H4 (cell line): ENCODE results near the gene KRT33B. TPM values are rescaled to one million over a fixed set of nuclear protein-coding genes. Genes with fewer than 3 reads are reported as not detected.
"Not testable (repeated sequence)": the region's sequence is repeated elsewhere in the genome, so short reads cannot be mapped to it uniquely, and the experiment has no call there.

ENCODE experiments used
- DNase-seq: peaks from one replicate; pipeline ENCODE4 v3.0.0-alpha.2; 2015; ENCODE audit warnings: low spot score
- total RNA-seq: library from RNA; depleted of rRNA; stranded (reverse); fragments of >200 nt; shearing (Covaris generic); gene quantifications from 2 replicates; pipeline ENCODE4 v1.2.3, GENCODE V29; 2014; rRNA removed

KRT33B gene
- not detected in 2 replicates for total RNA-seq

DNA sequence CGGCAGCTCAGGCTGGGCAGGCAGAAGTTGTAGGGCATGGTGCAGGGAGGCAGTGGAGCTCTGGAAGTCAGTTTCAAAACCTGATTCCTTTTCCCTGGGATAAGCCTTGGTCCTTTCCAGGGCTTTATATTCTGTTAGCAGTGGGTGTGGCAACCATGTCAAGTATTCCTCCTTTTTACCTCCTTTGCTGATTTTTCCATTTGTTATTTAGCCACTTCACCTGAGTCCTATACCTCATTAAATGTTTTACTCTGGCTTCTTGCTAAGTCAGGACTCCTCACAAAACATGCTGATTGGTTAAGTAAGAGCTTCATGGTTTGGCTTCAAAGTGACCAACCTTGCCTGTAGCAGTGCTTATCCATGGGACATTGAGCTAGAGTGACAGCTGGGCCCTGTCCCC, at the start of gene KRT33B:
KRT33B (minus strand) TSS at position 101 of the 400 bp plus-strand sequence; CDS start at position 38, 63 bp downstream.
- DNase-seq = no peak

DNA sequence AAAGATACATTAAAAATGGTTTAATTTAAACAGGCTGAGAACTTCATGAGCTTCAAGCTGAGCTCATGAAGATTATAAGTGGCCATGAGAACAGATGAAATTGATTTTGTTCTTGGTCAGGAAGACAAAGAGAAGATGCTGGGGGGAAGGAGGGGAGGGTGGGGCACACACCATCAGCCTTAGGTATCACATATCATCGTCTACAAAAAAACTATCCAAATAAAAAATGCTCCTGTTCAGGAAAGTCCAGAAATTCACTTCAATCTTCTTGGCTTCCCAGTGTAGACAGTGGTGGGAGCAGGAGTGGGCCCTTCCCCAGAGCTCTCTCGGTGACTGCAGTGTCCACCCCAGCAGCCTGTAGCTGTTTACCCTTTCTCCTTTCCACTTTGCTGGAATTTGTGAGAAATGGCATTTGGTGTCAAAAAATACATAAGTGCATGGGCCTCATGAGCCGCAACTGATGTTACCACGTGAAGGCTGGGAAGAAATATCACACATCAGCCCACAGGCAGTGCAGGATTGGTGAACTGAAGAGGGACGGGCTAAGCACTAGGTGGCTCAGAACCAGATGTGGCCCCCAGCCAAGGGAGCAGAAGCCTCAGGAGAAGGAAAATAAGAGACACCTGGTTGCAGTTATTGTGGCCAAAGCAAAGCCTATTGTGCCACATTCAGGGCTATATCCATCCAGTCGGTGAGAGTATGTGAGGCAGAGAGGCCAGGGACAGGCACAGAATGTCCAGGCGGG, 48.7 kb upstream of the KRT33B start:
- DNase-seq = no peak

DNA sequence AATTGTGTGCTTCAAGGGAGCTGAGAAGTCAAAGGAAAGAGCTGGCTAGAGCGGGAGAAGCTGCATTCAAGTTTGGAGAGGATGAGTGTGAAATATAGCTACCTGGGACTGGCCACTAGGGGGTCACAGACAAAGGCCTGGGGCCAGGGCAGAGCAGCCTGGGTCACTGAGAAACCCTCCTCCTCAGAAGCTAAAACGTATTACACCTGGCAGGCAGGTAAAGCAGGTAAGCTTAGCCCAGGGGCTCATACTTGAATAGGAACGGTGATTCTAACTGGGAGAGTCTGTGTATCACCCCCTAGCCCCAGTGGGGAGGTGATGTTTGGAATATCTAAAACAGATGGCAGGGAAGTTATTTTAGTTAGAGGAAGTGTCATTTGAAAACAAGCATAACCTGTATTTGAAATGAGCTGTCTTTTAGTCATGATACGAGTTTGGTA, 48.0 kb upstream of the KRT33B start:
- no peak for DNase-seq

DNA sequence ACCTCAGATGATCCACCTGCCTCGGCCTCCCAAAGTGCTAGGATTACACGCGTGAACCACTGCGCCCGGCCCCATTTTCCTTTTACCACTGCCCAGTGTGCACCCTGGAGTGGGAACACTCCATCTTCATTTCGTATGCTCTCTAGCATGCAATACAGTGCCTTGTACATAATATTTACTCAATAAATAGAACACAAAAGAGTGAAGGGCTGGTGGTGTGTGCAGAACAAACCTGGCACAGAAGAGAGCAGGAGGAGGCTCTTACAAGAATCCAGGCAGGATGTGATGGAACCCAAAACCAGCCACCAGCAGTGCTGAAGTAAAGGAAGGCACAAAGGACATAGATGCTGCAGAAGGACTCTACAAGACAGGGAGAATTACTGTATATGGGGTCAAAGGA, 47.5 kb upstream of the KRT33B start:
- no peak for DNase-seq

DNA sequence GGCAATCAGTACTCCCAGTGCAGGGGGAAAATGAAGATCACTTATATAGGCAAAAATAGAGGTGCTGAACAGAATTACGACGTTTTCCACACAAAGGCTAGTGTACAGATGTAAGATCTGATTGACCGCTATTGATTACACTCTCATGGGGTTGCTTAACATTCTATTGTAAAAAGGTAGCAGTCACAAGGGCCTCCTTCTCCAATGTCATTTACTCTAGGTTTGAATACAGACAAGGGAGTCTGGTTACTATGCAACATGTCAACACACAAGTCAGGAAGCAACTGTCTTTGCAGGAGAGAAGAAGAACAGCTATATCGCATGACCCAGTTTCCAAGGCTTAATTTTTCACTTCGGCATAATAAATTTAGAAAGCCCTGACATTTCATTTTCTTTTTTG, 46.9 kb upstream of the KRT33B start:
- no peak for DNase-seq

DNA sequence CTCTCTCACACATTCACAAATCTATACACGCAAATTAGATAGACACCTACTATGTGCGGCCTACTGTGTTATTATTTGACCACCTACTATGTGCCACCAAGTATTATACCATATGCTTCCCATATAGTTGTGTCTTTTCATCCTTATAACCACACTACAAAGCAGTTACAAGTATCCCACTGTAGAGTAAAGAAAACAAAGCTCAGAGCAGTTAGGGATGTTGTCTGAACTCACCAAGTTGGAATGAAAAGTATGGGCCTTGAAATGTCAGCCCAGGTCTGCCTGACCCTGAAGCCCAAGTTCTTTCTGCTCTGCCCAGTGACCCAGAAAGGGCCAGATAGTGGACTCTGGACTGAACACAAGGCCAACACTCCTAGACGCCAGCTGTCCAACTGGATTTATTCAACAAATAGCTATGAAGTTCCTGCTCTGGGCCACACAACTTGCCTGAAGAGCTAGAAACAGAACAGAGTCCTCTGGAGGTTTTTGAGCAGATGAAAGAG, 46.3 kb upstream of the KRT33B start:
- DNase-seq = no peak

DNA sequence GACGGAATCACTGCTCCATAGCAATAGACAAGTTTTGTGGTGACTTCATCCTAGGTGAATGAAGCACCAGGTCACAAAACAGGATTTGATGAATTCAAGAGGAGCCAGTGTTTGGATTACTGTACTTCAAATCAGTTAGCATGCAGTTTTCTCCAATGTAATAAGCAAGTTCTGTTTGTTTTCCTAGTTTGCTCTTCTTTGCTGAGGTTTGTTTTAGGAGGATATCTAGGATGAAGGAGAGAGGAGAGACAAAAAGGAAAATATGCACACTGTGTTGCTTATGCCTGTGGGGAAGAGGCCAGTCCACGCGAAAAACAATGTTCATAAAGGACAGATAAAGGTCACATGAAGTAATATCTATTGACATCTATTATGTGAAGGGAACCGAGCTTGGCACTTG, 45.8 kb upstream of the KRT33B start:
- DNase-seq = no peak

DNA sequence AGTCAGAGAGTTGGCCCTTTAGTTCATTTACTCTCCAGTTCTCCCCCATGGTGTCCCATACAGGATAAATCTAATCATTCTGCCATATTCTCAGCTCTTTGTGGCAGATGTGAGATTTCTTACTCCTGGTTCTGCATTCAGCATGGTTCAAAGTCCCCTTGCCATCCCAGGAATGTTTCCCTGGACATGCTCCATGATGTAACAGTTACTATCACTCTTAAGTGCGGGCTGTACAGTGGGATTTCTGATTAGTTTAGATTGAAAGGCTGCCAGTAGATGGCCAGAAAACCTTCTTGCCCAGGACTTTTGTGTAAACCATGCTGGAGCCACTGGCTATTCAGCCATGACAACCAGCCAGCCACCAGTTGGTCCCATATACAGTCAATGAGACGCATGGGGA, 44.4 kb upstream of the KRT33B start:
- DNase-seq = no peak

DNA sequence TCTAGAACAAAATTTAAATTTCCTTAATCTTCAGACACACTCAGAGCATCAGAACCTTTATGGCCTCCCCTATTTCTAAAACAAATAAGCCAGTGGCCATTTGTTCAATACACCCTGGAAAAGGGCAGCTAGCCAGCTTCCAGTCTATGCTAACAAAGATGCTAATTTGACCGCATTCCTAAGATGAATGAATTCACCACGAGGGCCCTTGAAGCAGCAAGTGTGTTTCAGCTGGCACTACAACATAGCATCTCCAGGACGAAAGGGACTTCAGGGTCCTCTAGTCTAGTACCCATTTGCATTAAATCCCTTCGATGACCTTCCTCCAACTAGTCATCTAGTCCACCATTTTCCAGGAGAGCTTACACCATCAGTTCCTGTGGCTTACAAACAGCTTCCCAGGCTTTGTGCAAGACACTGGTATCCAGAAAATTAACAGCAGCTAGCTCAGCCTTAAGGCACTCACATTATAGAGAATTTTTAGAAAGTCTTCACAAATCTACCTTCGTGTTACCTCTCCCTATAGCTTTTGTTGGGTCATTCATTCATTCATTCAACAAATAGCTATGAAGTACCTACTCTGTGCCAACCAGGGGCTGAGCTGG, 43.8 kb upstream of the KRT33B start:
- DNase-seq = no peak

DNA sequence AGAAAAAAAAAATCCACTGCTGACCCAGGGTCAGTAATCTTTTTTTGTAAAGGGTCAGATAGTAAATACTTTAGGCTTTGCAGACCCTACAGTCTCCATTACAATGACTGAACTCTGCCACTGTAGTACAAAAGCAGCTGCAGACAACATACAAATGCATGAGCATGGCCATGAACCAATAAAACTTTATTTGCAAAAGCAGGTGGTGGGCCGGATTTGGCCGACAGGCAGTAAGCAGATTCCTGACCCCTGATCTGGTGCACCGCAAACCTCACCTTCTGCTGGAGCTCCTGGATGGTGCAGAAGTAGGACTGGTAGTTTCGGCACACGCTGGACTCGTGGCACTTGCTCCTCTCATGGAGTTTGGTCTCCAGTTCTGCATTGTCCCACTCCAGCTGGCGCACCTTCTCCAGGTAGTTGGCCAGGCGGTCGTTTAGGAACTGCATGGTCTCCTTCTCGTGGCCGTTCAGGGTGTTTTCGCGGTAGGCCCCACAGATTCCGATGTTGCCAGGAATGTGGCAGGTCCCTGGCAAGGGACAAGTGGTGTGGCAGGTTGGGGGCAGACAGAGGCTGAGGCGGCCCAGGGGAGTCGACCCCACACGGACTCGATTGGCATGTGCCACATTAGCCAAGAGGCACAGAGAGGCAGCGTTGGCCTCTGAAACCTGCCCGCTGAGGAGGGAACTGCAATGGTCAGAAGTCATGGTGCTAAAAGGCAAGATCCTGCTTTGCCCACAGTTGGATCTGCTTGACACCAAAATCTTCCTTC, 41.6 kb upstream of the KRT33B start:
- no peak for DNase-seq

DNA sequence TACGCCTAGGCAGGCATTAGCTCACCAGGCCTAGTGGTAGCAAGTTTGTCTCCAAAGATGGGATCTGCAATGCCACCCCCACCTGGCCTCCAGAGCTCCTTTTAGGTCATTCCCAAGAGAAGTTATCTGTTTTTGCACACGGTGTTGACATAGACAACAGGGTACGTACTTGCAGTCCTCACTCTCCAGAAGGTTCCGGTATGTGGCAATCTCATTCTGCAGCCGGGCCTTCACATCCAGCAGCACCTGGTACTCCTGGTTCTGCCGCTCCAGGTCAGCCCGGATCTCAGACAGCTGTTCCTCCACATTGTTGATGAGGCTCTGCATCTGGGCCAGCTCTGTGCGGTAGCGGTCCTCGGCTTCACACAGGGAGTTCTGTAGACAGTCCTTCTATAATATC, 37.6 kb upstream of the KRT33B start:
- DNase-seq = no peak

DNA sequence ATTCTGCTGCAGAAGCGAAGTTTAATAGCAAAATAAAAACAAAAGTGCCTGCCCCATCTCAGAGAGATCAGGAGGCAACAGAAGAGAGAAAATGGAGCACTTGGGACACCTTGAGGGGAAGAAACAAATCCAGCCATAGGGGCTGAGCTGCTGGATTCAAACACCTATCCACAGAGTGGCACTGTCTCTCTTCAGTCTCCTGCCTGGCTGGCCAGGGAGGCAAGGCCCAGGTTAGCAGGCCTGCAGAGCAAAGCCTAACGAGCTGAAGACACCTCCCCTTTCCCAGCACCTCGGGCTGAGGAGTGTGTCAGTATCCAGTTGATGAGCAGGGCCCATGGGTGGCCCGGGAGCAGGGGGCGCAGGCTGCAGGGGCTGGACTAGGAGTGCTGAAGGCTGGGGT, 36.6 kb upstream of the KRT33B start:
- DNase-seq = no peak

DNA sequence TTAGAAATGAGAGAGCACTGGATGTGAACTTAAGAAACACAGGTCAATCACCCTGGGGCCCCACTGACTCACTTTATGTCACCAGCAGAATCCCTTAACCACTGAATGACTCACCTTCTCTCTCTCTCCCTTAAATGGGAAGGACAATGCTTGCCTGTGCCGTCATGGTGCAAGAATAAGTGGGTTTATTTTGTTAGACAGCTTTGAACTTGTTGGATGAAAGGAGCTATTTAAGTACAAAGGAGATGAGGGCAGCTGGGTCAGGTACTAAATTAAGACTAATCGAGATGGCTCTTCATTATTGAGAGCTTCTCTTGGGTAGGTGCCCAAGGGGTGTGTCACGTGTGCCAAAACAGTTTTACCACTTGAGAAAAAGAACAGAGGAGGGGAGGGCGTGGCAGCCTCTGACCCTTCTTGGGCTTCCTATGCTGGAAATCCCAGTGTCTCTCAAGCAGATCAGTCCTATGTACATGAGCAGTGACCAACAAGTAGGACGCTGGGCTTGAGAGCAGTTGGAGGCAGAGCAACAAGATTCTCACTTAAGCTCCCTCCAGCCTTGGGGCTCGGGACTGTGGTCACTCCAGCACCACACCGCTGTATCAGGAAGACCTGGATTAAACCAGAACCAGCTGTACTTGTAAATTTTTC, 34.5 kb upstream of the KRT33B start:
- DNase-seq = peak; percentile 97

DNA sequence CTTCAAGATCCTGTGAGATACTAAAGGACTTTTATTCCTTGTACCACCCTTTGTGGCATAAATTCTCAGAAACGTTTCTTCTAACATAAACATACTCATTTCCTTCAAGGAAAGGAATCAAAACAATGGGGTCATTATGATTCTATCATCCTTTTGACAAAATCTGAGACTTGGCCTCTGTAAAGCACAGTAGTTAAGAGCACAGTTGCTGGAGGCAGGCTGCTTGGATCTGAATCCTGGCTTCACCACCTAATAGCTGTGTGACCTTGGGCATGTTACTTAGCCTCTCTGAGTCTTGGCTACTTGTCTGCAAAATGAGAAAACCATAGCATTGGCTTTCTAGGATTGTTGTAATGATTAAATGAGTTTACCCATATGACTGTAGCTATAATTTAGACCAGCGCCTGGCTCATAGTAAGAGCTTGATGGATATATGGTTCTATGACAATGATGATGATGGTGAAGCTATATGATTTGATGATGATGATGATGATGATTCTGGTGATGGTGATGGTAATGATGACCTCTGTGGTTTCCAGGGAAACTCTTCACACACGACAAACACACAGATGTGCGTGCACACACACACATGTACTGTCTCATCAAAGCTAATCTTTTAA, 33.9 kb upstream of the KRT33B start:
- DNase-seq = peak; percentile 50

DNA sequence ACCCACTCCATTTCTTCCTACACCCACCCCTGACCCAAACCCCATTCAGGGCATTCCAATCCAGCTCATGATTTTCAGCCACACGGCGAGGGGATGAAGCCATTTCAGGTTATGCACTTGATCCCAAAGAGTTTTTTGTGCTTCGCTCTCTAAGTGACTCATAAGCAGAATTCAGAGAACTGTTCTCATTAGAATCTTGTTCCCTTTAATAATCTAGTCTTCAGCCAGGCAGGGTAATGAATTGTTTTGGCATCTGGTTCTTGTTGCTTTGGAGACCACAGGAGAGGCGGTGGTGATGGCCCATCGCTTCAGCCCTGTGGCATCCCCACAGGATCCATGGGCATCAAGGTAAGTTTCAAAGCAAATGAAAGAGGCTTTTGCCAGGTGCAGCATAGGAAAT, 32.5 kb upstream of the KRT33B start:
- DNase-seq = no peak

DNA sequence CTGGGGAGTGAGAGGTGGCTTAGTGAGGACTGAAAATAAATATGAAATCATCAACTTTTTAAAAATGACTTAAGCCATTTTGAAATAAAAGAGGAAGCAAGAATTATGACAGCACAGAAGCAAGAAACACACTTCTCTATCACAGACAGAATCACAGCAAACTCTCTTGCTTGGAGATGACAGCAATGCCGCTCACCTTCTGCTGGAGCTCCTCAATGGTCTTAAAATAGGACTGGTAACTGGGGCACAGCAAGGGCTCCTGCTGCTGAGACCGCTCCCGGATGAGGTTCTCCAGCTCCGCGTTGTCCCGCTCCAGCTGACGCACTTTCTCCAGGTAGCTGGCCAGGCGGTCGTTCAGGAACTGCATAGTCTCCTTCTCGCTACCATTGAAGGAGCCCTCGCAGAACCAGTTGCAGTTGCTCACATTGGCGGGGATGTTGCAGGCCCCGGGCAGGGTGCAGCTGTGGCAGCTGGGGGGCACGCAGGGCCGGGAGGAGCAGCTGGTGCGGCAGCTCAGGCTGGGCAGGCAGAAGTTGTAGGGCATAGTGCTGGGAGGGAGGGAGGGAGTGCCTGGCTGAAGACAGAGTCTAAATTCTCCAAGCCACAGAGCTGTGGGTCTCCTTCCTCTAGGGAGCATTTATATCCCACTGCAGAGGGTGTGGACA, 27.5 kb upstream of the KRT33B start, which contains the start of gene KRT31:
KRT31 (minus strand) TSS at position 613 of the 665 bp plus-strand sequence; CDS start at position 544, 69 bp downstream.
- DNase-seq = no peak

DNA sequence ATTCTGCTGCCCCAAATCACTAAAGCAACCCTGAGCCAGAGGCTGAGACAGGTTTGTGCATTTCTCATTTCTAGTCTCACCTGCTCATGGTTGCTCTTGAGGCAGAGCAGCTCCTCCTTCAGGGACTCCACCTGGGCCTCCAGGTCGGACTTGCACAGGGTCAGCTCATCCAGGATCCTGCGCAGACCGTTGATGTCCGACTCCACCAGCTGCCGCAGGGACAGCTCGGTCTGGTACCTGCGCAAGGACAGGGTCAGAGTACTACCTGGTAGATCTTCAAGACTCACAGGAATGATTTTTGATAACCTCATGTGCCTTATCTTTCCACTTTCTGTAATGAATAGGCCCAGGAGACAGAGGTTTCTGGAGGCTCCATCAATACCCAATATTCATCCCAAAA, 26.7 kb upstream of the KRT33B start:
- no peak for DNase-seq

DNA sequence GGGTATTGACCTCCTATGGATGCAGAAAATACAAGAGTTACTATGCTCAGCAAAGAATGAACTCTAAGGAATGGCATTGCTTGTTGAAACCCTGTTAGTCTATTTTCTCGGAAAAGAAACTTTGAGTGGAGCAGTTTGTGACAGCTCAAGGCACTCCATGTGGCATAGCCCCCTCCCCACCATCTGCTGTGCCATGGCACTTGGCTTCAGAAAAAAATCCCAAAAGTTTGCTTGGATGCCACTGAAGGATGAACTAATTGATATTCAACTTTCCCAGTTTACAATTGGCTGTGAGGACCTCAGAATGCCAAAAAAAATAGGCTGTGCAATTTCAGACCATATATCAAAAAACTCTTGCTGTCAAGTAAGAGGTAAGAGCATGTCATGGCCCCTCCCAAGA, 26.0 kb upstream of the KRT33B start:
- no peak for DNase-seq

DNA sequence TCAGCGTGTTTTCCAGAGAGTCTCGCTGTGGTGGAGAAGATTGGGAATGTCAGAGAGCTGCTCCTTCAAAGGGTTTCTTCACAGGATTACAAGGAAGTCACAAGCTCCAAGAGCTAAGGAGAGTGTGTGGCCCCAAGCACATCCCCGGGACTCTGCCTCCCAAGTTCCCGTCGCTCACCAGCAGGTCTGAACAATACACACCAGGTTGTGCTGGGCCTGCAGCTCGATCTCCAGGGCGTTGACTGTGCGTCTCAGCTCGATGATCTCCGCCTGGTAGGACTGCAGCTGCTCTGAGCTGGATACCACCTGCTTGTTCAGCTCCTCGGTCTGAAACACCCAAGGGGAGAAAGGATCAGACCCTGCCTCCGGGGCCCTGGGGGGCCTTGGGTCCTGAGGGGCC, 25.4 kb upstream of the KRT33B start:
- not testable (repeated sequence) for DNase-seq

DNA sequence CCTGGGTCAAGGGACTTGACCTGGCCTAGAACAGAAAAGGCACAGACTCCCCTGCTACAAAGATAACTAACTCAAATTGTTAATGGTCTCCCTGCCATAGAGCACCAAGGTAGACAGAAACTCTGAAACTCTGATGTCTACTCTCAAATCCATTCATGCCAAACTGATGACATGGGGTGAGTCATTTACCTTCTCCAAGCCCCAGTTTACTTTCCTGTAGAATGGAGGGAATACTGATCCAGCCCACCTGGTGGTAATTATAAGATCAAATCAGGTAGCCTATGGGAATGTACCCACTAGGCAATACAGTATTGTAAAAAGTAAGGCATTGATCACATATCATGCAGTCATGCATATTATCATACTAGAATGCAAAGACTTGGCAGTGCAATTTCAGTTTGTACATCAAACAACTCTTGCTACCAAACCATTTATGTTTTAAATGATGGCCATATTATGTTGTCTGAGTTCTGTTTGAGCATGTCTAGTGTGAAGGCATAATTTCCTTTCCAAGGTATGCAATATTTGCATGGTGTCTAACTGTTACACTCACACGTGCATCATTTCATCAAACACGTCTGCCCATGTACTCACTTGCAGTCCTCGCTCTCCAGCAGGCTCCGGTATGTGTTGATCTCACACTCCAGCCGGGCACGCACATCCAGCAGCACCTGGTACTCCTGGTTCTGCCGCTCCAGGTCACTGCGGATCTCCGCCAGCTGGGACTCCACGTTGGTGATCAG, 24.8 kb upstream of the KRT33B start:
- no peak for DNase-seq
